Activated naive CD4-positive, alpha-beta T cell treated with anti-CD3 and anti-CD28 coated beads, Interleukin-2, amount 50 U/mL, for 16 hours (primary cell): ENCODE results near the gene SNCAIP.

Experiments
- DNase-seq: peaks from one replicate; pipeline ENCODE4 v3.0.0-alpha.2; 2020

SNCAIP gene

GRCh38 chr5:122401976-122402725 is 90.1 kb downstream of the SNCAIP start:
- no peak for DNase-seq

GRCh38 chr5:122402955-122403685 is 91.1 kb downstream of the SNCAIP start:
- DNase-seq: no peak

DNA sequence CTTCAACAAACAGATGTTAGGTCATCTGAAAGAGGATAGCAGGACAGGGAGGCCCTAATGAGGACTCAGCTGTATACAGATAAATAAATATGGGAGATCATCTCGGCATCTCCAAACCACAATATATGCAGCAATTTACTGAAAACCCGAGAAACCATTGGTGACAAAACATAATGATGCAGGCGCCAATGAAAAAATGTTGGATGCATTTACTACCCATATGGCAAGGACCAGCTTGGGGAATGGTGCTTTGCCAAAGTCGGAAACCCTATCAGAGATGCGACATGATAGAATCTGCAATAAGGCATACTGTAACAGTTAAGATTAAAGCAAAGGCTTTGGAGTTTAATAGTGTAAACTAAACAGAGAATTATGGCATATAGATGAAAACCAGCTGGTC is 92.0 kb downstream of the SNCAIP start:
- no peak for DNase-seq

GRCh38 chr5:122404653-122405362 is 92.8 kb downstream of the SNCAIP start:
- no peak for DNase-seq

- DNase-seq: no peak
These were observed 93.7 kb downstream of the SNCAIP start for GRCh38 chr5:122405751-122406150.

- no peak for DNase-seq
These were observed 94.1 kb downstream of the SNCAIP start for GRCh38 chr5:122406181-122406580.

DNA sequence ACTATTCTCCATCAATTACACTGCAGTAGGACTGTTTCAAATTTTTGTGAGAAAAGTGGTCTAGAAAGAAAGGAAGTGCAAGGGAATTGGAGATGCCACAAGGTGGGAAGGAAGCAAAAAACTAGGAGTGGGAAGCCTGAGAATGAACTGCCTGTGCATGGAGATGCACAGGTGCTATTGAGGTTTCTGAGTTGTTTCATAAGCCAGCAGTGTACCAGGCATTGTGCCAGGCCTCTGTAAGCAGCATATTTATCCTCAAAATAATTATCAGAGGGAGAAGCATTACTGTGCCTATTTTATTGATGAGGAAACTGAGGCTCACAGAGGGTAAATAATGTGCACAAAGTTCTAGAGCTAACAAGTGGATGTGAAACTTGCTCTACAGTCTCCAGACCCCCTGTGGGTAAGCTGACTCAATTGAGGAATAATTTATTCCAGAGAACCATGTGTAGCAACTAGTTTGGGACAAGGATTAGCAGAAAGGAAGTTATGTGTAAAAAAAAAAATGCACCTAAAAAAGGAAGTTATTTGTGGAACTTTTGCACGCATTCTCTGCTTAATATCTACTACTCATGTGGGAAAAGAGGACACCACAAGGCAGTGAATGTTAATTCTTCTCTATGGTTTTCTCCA is 96.7 kb downstream of the SNCAIP start:
- DNase-seq: no peak

DNA sequence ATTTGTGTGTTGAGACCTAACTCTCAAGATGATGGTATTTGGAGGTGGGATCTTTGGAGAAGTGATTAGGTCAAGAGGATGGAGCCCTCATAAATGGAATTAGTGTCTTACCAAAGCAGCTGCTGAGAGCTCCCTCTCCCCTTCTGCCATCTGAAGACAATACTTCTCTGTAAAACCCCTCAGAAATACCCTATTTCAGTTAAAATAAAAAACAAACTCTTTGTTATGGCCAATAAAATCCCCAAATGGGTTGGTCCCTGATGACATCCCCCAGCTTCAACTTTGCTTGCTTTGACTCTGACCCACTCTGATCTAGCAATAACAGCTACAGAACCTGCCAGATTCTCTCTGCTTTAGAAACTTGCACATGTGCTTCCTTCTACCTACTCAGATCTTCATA is 100.9 kb downstream of the SNCAIP start:
- no peak for DNase-seq

GRCh38 chr5:122413722-122414121 is 101.7 kb downstream of the SNCAIP start:
- no peak for DNase-seq

- DNase-seq: no peak
These were observed 103.2 kb downstream of the SNCAIP start for GRCh38 chr5:122415030-122415800.

DNA sequence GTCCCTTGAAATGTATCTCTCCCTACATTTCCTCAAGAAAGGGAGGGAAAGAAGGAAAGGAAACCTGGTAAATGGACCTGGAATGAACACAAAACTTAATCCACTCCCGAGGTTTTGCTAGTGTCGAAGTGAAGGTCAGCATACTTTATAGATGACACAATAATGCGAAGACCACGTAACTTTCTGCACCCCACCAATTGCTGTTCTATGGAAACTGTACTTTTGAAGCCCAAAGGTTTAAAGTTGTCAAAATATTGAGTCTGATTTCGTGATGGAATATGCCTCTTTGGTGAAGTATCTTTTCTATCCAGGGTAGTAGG is 103.7 kb downstream of the SNCAIP start:
- no peak for DNase-seq

- no peak for DNase-seq
These were observed 107.3 kb downstream of the SNCAIP start for GRCh38 chr5:122419142-122419894.

- DNase-seq: no peak
These were observed 108.1 kb downstream of the SNCAIP start for GRCh38 chr5:122420091-122420490.

- DNase-seq: no peak
These were observed 108.7 kb downstream of the SNCAIP start for GRCh38 chr5:122420537-122421236.

DNA sequence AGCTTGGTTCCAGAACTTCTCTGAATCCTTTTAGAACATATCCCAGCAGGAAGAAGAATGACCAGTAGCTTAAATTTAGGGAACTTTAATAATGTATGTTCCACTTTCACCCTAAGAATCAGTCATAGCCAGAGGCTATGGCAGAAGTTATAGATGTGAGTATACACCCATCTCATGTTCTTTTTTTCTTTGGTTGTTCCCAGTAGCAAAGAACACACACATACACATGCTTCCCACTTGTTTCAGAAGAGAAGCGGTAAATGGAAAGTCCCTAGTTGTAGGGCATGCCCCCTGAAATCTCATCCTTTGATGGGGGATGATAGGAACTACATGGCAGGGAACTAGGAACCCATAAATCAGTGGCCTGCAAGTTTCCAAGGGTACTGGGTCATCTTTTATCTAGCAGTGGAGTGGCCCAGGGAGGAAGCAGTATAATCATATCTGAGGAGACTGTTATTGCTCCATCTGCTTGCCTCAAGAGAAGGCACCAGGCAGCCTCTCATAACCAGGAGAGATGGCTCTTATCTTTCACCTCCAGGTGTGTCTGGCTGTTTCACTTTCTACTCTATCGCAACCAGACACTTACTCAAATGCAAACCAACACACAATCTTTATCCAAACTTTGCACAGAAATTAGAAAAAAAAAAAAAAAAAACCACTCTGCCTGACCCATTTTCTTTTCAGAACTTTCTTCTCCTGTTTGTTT is 109.5 kb downstream of the SNCAIP start:
- DNase-seq: no peak

DNA sequence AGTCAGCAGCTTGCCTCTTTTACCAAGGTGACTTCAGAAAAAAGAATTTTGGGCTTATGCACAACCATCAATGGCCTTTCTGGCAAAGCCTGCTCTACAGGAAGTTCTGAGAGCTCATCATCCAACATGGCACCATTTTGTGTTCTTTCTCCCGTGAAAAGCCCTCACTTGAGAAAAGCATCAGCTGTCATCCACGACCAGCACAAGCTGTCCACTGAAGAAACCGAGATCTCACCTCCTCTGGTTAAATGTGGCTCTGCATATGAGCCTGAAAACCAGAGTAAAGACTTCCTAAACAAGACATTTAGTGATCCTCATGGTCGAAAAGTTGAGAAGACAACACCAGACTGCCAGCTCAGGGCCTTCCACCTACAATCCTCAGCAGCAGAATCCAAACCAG is 111.2 kb downstream of the SNCAIP start:
- no peak for DNase-seq

GRCh38 chr5:122424132-122424531 is 112.1 kb downstream of the SNCAIP start:
- DNase-seq: no peak

DNA sequence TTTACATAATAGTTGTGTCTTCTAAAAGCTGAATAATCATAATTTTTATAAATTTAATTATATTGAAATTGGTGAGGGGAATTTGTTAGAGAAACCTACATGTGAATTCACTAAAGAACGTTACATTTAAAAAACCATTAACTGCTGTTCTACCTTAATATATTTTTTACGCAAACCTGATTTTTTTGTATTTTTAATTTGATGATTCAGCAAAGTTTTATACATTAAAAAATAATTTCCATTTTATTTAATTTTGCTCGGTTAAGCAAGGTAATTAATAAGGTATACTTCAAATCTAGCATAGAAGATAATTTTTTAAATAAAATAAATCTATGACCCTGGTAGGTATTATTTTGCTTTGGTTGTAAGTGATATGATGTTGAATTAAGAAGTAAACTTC is 114.3 kb downstream of the SNCAIP start:
- no peak for DNase-seq

DNA sequence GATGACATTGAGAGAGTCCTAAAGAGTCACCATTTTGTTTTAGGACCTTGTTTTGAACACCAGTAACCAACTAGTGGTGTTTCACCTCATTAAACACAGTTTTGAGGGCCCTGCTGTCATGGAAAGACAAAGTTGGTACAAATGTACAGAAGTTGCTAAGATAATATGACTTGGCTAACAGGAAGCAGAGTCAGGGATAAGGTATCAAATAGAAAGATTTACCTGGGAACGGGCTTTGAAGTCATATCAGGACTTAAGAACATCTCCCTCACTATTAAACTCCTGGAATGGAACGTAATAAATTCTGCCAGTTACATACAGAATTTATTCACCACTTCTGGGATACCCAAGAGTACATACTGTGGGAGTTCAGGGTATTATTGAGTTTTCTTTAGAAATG is 115.6 kb downstream of the SNCAIP start:
- no peak for DNase-seq

- DNase-seq: no peak
These were observed 117.7 kb downstream of the SNCAIP start for GRCh38 chr5:122429545-122430318.
